ENCODE measurements around the gene HEPACAM.
A peak's percentile ranks its signal among the peaks of the same experiment; 100 is the strongest.

HEPACAM gene

GRCh38 chr11:124892146-124892545, 43.7 kb downstream of the HEPACAM start (continued):
- no peak for TF ChIP-seq ZNF565 (CRISPR knock-in tag; conservative IDR thresholded peaks at IDR 0.05; ENCODE audit: low read depth)

- TF ChIP-seq ZNF70 (CRISPR knock-in tag; IDR thresholded peaks at IDR 0.05) (no peak), PATZ1 (CRISPR knock-in tag; IDR thresholded peaks at IDR 0.05; ENCODE audit: borderline replicate concordance) (no peak), TOX (CRISPR knock-in tag; IDR thresholded peaks at IDR 0.05; ENCODE audit: borderline replicate concordance) (no peak), GLIS3 (CRISPR knock-in tag; IDR thresholded peaks at IDR 0.05) (no peak), CREB5 (CRISPR knock-in tag; IDR thresholded peaks at IDR 0.05; ENCODE audit: low read depth) (no peak), POU6F1 (CRISPR knock-in tag; IDR thresholded peaks at IDR 0.05; ENCODE audit: borderline replicate concordance, low read depth) (no peak), ISL1 (CRISPR knock-in tag; IDR thresholded peaks at IDR 0.05) (no peak), RARB (CRISPR knock-in tag; IDR thresholded peaks at IDR 0.05) (no peak), TCF4 (CRISPR knock-in tag; IDR thresholded peaks at IDR 0.05; ENCODE audit: borderline replicate concordance) (no peak), TSHZ2 (CRISPR knock-in tag; IDR thresholded peaks at IDR 0.05) (no peak), CSRNP3 (CRISPR knock-in tag; IDR thresholded peaks at IDR 0.05) (no peak), CSDC2 (CRISPR knock-in tag; IDR thresholded peaks at IDR 0.05) (no peak), ZNF8 (CRISPR knock-in tag; IDR thresholded peaks at IDR 0.05) (no peak), ZFP3 (CRISPR knock-in tag; IDR thresholded peaks at IDR 0.05) (no peak), ZFP30 (CRISPR knock-in tag; IDR thresholded peaks at IDR 0.05) (no peak), ESRRG (CRISPR knock-in tag; IDR thresholded peaks at IDR 0.05) (no peak), ZNF565 (CRISPR knock-in tag; conservative IDR thresholded peaks at IDR 0.05; ENCODE audit: low read depth) (no peak), OSR1 (CRISPR knock-in tag; IDR thresholded peaks at IDR 0.05) (no peak), PPARA (CRISPR knock-in tag; IDR thresholded peaks at IDR 0.05; ENCODE audit: borderline replicate concordance) (no peak), BACH2 (CRISPR knock-in tag; IDR thresholded peaks at IDR 0.05; ENCODE audit: borderline replicate concordance) (no peak)
- ATAC-seq, result peak; percentile 52
Observed at GRCh38 chr11:124891373-124891861, 44.4 kb downstream of the HEPACAM start.

- ATAC-seq, result no peak
- TF ChIP-seq TOX (CRISPR knock-in tag; IDR thresholded peaks at IDR 0.05; ENCODE audit: borderline replicate concordance) (no peak), PPARA (CRISPR knock-in tag; IDR thresholded peaks at IDR 0.05; ENCODE audit: borderline replicate concordance) (no peak), SNAI2 (CRISPR knock-in tag; IDR thresholded peaks at IDR 0.05) (no peak), TCF4 (CRISPR knock-in tag; IDR thresholded peaks at IDR 0.05; ENCODE audit: borderline replicate concordance) (no peak), ARNTL (CRISPR knock-in tag; IDR thresholded peaks at IDR 0.05; ENCODE audit: borderline replicate concordance, low read depth) (no peak), ISL1 (CRISPR knock-in tag; IDR thresholded peaks at IDR 0.05) (no peak), ZFP3 (CRISPR knock-in tag; IDR thresholded peaks at IDR 0.05) (no peak), ZNF8 (CRISPR knock-in tag; IDR thresholded peaks at IDR 0.05) (no peak), ZC3H10 (CRISPR knock-in tag; IDR thresholded peaks at IDR 0.05) (no peak), ZFP30 (CRISPR knock-in tag; IDR thresholded peaks at IDR 0.05) (no peak), CREB5 (CRISPR knock-in tag; IDR thresholded peaks at IDR 0.05; ENCODE audit: low read depth) (no peak), GLIS3 (CRISPR knock-in tag; IDR thresholded peaks at IDR 0.05) (no peak), OSR1 (CRISPR knock-in tag; IDR thresholded peaks at IDR 0.05) (no peak), PATZ1 (CRISPR knock-in tag; IDR thresholded peaks at IDR 0.05; ENCODE audit: borderline replicate concordance) (no peak)
Observed at GRCh38 chr11:124890683-124891372, 45.0 kb downstream of the HEPACAM start.
